HepG2 (cell line): ENCODE measurements around the gene AP4M1. TPM values are rescaled to one million over a fixed set of nuclear protein-coding genes. Genes with fewer than 3 reads are reported as not detected.

Experiments
- ATAD3A ChIP-seq: sonication (generic); formaldehyde crosslinking; IDR thresholded peaks from 2 replicates; pipeline ENCODE4 v1.4.0; 2020; ENCODE audit warnings: missing genetic modification reagents
- CHD2 ChIP-seq: IDR thresholded peaks from 2 replicates; pipeline ENCODE4 v1.6.1; 2011; ENCODE audit warnings: low read depth, low read length, improper control_type of control experiment
- CREB1 ChIP-seq, 2 experiments: fragments of 450-650 bp in 1 of 2; IDR thresholded peaks; 2 replicates each; pipeline ENCODE4 v1.6.1; 2016 to 2017; ENCODE audit warnings: control low read depth in 1 of 2, mild to moderate bottlenecking in 1 of 2, missing compliant biosample characterization in 1 of 2, missing genetic modification characterization in 1 of 2
- FOSL1 ChIP-seq: sonication (generic); formaldehyde crosslinking; IDR thresholded peaks from 2 replicates; pipeline ENCODE4 v1.9.0; 2021; ENCODE audit warnings: missing genetic modification reagents, borderline replicate concordance
- MAFG ChIP-seq: sonication (generic); formaldehyde crosslinking; IDR thresholded peaks from 2 replicates; pipeline ENCODE4 v1.5.1; 2020; ENCODE audit warnings: mild to moderate bottlenecking, missing genetic modification reagents
- REXO4 ChIP-seq: sonication (generic); formaldehyde crosslinking; IDR thresholded peaks from 2 replicates; pipeline ENCODE4 v1.8.0; 2022; ENCODE audit warnings: missing genetic modification reagents, mild to moderate bottlenecking, borderline replicate concordance
- RXRB ChIP-seq: IDR thresholded peaks from 2 replicates; pipeline ENCODE4 v1.6.1; 2016; ENCODE audit warnings: borderline replicate concordance, missing genetic modification reagents, missing compliant biosample characterization
- SAFB2 ChIP-seq: sonication (generic); formaldehyde crosslinking; IDR thresholded peaks from 2 replicates; pipeline ENCODE4 v1.5.1; 2020; ENCODE audit warnings: missing genetic modification reagents, low read depth, mild to moderate bottlenecking, borderline replicate concordance
- SALL2 ChIP-seq: sonication (generic); formaldehyde crosslinking; IDR thresholded peaks from 2 replicates; pipeline ENCODE4 v1.8.1; 2023; ENCODE audit warnings: mild to moderate bottlenecking, missing genetic modification reagents, inconsistent platforms
- ZNF383 ChIP-seq: sonication (generic); formaldehyde crosslinking; IDR thresholded peaks from 2 replicates; pipeline ENCODE4 v1.4.0; 2020; ENCODE audit warnings: missing genetic modification reagents, mild to moderate bottlenecking, borderline replicate concordance
- ZNF629 ChIP-seq: sonication (generic); formaldehyde crosslinking; conservative IDR thresholded peaks from 2 replicates; pipeline ENCODE4 v1.5.0; 2020; ENCODE audit warnings: missing genetic modification reagents
- ZNF879 ChIP-seq: sonication (generic); formaldehyde crosslinking; IDR thresholded peaks from 2 replicates; pipeline ENCODE4 v1.8.1; 2023; ENCODE audit warnings: missing genetic modification reagents
- polyA plus RNA-seq, 8 experiments: library from polyadenylated mRNA; depleted of rRNA in 3 of 8; stranded (reverse) in 7 of 8; unstranded in 1 of 8; fragments of >200 nt; fragmentation: Illumina TruSeq in 4 of 8; extraction: Trizol in 4 of 8; gene quantifications; 2 replicates each; pipeline versions ENCODE4 v1.2.1 to v1.2.3, GENCODE V29; 2011 to 2016; ENCODE audit warnings: low read depth in 4 of 8, missing spikeins in 1 of 8, mixed read lengths in 1 of 8; ENCODE audit not compliant: insufficient read depth in 1 of 8
- total RNA-seq, 5 experiments: library from RNA; depleted of rRNA; stranded (reverse); fragments of >200 nt; fragmentation: Illumina TruSeq; extraction: Trizol; gene quantifications; 2 replicates each; pipeline ENCODE4 v1.2.3, GENCODE V29; 2016; ENCODE audit warnings: low read depth in 1 of 5
- TF ChIP-seq, protein P1 (sequence below): sonication (generic); formaldehyde crosslinking; IDR thresholded peaks from 2 replicates; pipeline ENCODE4 v1.9.0; 2021; ENCODE audit warnings: mild to moderate bottlenecking, missing genetic modification reagents
- TF ChIP-seq, protein P2 (sequence below): sonication (generic); formaldehyde crosslinking; IDR thresholded peaks from 2 replicates; pipeline ENCODE4 v1.5.1; 2020; ENCODE audit warnings: missing genetic modification reagents, mild to moderate bottlenecking, borderline replicate concordance
- TF ChIP-seq, protein P3 (sequence below): sonication (generic); formaldehyde crosslinking; IDR thresholded peaks from 2 replicates; pipeline ENCODE4 v1.4.0; 2020; ENCODE audit warnings: missing genetic modification reagents, low read depth, mild to moderate bottlenecking, borderline replicate concordance

Gene AP4M1
- total and polyA plus RNA-seq, 2 of the 13 experiments (the other 11 are each of a cell fraction or from before 2014, with no cell fraction given) = 6.3 to 9.7 TPM

DNA sequence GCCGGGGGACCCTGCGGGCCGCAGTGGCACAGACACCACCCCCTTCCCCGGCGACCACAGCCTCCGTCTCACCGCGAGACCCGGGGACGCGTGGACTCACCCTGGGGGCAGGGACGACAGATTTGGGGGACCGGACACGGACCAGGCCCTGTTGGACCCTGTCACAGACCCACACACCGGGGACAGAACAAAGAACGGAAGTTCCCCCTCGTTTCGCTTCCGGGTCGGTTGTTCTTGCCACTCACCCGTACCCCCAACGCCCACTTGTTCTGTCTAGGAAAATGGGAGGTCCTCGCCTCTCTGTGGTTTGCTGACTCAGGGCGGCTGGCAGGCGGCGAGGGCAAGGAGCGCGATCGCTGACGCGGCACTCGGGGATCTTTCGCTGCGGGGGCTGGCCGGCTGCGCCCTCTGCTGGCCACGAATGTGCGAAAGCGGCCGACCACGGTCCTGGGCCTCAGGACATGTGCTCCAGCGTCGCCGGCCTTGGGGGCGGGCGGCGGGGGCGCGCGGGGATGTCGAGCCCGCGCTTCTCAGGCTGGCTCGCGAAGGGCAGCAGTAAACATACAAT lies 19.8 kb upstream of the AP4M1 start, which contains the start of gene ZNF3 (continued):
- peak; percentile 85 for TF ChIP-seq CREB1 (IDR thresholded peaks at IDR 0.05)
- TF ChIP-seq CREB1 (CRISPR knock-in tag; IDR thresholded peaks at IDR 0.05) = peak; percentile 78
- TF ChIP-seq ZNF383 = no peak; the same call in 1 of the 2 replicates
- no peak for TF ChIP-seq ATAD3A (CRISPR knock-in tag)
- no peak for TF ChIP-seq FOSL1 (CRISPR knock-in tag)
- peak; percentile 73; the same call in 1 of the 2 replicates for TF ChIP-seq SAFB2
- TF ChIP-seq, protein P1, sequence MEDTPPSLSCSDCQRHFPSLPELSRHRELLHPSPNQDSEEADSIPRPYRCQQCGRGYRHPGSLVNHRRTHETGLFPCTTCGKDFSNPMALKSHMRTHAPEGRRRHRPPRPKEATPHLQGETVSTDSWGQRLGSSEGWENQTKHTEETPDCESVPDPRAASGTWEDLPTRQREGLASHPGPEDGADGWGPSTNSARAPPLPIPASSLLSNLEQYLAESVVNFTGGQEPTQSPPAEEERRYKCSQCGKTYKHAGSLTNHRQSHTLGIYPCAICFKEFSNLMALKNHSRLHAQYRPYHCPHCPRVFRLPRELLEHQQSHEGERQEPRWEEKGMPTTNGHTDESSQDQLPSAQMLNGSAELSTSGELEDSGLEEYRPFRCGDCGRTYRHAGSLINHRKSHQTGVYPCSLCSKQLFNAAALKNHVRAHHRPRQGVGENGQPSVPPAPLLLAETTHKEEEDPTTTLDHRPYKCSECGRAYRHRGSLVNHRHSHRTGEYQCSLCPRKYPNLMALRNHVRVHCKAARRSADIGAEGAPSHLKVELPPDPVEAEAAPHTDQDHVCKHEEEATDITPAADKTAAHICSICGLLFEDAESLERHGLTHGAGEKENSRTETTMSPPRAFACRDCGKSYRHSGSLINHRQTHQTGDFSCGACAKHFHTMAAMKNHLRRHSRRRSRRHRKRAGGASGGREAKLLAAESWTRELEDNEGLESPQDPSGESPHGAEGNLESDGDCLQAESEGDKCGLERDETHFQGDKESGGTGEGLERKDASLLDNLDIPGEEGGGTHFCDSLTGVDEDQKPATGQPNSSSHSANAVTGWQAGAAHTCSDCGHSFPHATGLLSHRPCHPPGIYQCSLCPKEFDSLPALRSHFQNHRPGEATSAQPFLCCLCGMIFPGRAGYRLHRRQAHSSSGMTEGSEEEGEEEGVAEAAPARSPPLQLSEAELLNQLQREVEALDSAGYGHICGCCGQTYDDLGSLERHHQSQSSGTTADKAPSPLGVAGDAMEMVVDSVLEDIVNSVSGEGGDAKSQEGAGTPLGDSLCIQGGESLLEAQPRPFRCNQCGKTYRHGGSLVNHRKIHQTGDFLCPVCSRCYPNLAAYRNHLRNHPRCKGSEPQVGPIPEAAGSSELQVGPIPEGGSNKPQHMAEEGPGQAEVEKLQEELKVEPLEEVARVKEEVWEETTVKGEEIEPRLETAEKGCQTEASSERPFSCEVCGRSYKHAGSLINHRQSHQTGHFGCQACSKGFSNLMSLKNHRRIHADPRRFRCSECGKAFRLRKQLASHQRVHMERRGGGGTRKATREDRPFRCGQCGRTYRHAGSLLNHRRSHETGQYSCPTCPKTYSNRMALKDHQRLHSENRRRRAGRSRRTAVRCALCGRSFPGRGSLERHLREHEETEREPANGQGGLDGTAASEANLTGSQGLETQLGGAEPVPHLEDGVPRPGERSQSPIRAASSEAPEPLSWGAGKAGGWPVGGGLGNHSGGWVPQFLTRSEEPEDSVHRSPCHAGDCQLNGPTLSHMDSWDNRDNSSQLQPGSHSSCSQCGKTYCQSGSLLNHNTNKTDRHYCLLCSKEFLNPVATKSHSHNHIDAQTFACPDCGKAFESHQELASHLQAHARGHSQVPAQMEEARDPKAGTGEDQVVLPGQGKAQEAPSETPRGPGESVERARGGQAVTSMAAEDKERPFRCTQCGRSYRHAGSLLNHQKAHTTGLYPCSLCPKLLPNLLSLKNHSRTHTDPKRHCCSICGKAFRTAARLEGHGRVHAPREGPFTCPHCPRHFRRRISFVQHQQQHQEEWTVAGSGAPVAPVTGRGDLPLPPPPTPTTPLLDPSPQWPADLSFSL (CRISPR knock-in tag) = no peak
- no peak; the same call in 1 of the 2 replicates for TF ChIP-seq CHD2
- TF ChIP-seq, protein P2, sequence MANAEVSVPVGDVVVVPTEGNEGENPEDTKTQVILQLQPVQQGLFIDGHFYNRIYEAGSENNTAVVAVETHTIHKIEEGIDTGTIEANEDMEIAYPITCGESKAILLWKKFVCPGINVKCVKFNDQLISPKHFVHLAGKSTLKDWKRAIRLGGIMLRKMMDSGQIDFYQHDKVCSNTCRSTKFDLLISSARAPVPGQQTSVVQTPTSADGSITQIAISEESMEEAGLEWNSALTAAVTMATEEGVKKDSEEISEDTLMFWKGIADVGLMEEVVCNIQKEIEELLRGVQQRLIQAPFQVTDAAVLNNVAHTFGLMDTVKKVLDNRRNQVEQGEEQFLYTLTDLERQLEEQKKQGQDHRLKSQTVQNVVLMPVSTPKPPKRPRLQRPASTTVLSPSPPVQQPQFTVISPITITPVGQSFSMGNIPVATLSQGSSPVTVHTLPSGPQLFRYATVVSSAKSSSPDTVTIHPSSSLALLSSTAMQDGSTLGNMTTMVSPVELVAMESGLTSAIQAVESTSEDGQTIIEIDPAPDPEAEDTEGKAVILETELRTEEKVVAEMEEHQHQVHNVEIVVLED (CRISPR knock-in tag) = peak; percentile 83
- TF ChIP-seq ZNF879 (CRISPR knock-in tag) = peak; percentile 90; the same call in 1 of the 2 replicates
- no peak for TF ChIP-seq ZNF629 (CRISPR knock-in tag)
- TF ChIP-seq, protein P3, sequence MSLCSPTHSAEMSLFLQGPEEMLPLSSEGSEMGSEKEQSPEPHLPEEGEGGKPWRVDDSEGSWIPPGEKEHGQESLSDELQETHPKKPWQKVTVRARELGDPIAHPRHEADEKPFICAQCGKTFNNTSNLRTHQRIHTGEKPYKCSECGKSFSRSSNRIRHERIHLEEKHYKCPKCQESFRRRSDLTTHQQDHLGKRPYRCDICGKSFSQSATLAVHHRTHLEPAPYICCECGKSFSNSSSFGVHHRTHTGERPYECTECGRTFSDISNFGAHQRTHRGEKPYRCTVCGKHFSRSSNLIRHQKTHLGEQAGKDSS (CRISPR knock-in tag) = peak; percentile 81; the same call in 1 of the 2 replicates
- peak; percentile 76 for TF ChIP-seq SALL2 (CRISPR knock-in tag)
- peak; percentile 84 for TF ChIP-seq RXRB (CRISPR knock-in tag)
- no peak for TF ChIP-seq REXO4 (CRISPR knock-in tag)
- peak; percentile 100 for TF ChIP-seq MAFG (CRISPR knock-in tag)
